ENCODE measurements around the gene BSPRY.
"Not testable (repeated sequence)": the region's sequence is repeated elsewhere in the genome, so short reads cannot be mapped to it uniquely, and the experiment has no call there.

The BSPRY gene

GRCh38 chr9:113372059-113372458 lies 22.7 kb downstream of the BSPRY start:
- no peak for DNase-seq

- no peak for DNase-seq
Observed at GRCh38 chr9:113373256-113373655, 23.9 kb downstream of the BSPRY start.

- DNase-seq, result no peak
Observed at GRCh38 chr9:113373676-113374392, 24.5 kb downstream of the BSPRY start.

- DNase-seq, result no peak
Observed at GRCh38 chr9:113375057-113376023, 26.0 kb downstream of the BSPRY start.

- peak; percentile 67 for DNase-seq
Observed at GRCh38 chr9:113376634-113377567, 27.6 kb downstream of the BSPRY start, which contains the start of gene HDHD3. Gene HDHD3, minus strand, starts transcription at chr9:113376986. Its CDS starts 2,632 bp downstream, at chr9:113374354.

GRCh38 chr9:113379094-113379828 lies 29.9 kb downstream of the BSPRY start:
- not testable (repeated sequence) for DNase-seq

- not testable (repeated sequence) for DNase-seq
Observed at GRCh38 chr9:113379829-113380210, 30.5 kb downstream of the BSPRY start.

GRCh38 chr9:113380869-113381378 lies 31.6 kb downstream of the BSPRY start:
- DNase-seq, result no peak

GRCh38 chr9:113381441-113381840 lies 32.1 kb downstream of the BSPRY start:
- DNase-seq, result not testable (repeated sequence)

- DNase-seq, result no peak
Observed at GRCh38 chr9:113381909-113382411, 32.6 kb downstream of the BSPRY start.

GRCh38 chr9:113386571-113387393 lies 37.4 kb downstream of the BSPRY start:
- DNase-seq, result no peak

- DNase-seq, result no peak
Observed at GRCh38 chr9:113387560-113388230, 38.4 kb downstream of the BSPRY start.

GRCh38 chr9:113388833-113389232 lies 39.5 kb downstream of the BSPRY start:
- DNase-seq, result no peak

GRCh38 chr9:113389451-113389850 lies 40.1 kb downstream of the BSPRY start:
- DNase-seq, result no peak

- no peak for DNase-seq
Observed at GRCh38 chr9:113390192-113390960, 41.0 kb downstream of the BSPRY start.

- DNase-seq, result no peak
Observed at GRCh38 chr9:113391917-113392316, 42.6 kb downstream of the BSPRY start.

- no peak for DNase-seq
Observed at GRCh38 chr9:113393281-113393680, 43.9 kb downstream of the BSPRY start.

- DNase-seq, result no peak
Observed at GRCh38 chr9:113395000-113395861, 45.9 kb downstream of the BSPRY start.

All from activated CD4-positive, alpha-beta T cell treated with anti-CD3 and anti-CD28 coated beads for 1 hour (primary cell).